Fibroblast of the aortic adventitia (primary cell): ENCODE data around the gene ADIG. TPM values are rescaled to one million over a fixed set of nuclear protein-coding genes. Genes with fewer than 3 reads are reported as not detected.

Source experiments
- DNase-seq: peaks from one replicate; pipeline ENCODE4 v3.0.0-alpha.2; 2010; ENCODE audit warnings: low read depth
- H3K4me3 ChIP-seq: 2 replicates; pipeline ENCODE4 v1.5.1; 2011; ENCODE audit warnings: low read depth, mild to moderate bottlenecking, control low read depth, low read length, moderate library complexity
- total RNA-seq: library from RNA; depleted of rRNA; stranded (reverse); fragments of >200 nt; gene quantifications from 2 replicates; pipeline ENCODE4 v1.2.3, GENCODE V29; 2012; ENCODE audit warnings: low replicate concordance
- TF ChIP-seq, protein P1 (sequence below): IDR thresholded peaks from 2 replicates; pipeline ENCODE4 v1.5.1; 2011; ENCODE audit warnings: mild to moderate bottlenecking, low read length, control low read depth, inconsistent platforms; ENCODE audit not compliant: insufficient read depth

Gene ADIG
- total RNA-seq, 1 donor: not detected

DNA sequence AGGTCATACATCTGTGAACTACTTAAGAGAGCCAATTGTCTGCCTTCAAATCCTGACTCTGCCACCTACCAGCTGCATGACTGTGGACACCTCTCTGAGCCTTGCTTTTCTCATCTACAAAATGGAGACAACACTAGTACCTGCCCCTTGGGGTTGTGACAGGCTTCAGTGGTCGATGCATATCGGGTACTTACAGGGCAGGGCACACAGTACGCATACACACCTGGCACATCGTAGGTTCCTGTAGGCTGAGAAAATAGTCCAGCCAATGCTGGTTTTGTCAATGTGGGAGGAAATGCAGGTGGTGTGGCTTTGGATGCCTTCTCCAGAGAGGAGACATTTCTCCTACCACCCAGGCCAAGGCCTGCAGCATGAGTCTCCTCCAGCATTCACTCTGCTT is 2.3 kb downstream of the ADIG start:
- TF ChIP-seq, protein P1, sequence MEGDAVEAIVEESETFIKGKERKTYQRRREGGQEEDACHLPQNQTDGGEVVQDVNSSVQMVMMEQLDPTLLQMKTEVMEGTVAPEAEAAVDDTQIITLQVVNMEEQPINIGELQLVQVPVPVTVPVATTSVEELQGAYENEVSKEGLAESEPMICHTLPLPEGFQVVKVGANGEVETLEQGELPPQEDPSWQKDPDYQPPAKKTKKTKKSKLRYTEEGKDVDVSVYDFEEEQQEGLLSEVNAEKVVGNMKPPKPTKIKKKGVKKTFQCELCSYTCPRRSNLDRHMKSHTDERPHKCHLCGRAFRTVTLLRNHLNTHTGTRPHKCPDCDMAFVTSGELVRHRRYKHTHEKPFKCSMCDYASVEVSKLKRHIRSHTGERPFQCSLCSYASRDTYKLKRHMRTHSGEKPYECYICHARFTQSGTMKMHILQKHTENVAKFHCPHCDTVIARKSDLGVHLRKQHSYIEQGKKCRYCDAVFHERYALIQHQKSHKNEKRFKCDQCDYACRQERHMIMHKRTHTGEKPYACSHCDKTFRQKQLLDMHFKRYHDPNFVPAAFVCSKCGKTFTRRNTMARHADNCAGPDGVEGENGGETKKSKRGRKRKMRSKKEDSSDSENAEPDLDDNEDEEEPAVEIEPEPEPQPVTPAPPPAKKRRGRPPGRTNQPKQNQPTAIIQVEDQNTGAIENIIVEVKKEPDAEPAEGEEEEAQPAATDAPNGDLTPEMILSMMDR: no peak
- no peak for DNase-seq
- H3K4me3 ChIP-seq: no peak overlapping the region

DNA sequence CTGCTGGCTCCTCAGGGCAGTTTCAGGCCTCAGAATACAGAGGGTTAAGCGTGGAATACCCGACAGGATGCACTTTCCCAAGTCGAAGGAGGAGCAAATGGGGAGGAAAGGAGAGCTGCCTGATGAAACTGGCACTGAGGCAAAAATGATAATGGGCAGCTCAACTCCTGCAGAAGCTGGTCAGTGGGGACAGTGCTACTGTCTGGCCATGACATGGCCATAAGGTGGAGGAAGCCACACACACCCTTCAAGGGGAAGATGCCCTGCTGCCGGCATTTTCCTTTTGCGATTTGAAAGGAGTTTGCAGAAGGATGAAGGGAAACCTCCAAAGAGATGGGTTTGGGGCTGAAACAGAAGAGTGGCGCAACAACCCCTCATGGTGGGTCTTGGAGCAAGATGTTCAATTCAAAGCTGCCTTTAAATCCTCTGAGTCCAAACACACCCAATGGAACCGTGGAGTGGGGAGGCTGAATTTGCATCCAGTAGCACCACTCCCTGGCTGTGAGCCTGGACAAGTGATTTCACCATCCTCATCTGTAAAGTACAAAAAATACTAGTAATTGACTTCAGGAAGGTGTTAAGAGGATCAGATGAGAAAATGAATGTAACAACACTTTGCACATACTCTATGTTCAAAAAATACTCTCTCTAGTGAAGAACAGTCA is 3.2 kb downstream of the ADIG start:
- TF ChIP-seq, protein P1: no peak
- DNase-seq: no peak
- H3K4me3 ChIP-seq: no peak overlapping the region

DNA sequence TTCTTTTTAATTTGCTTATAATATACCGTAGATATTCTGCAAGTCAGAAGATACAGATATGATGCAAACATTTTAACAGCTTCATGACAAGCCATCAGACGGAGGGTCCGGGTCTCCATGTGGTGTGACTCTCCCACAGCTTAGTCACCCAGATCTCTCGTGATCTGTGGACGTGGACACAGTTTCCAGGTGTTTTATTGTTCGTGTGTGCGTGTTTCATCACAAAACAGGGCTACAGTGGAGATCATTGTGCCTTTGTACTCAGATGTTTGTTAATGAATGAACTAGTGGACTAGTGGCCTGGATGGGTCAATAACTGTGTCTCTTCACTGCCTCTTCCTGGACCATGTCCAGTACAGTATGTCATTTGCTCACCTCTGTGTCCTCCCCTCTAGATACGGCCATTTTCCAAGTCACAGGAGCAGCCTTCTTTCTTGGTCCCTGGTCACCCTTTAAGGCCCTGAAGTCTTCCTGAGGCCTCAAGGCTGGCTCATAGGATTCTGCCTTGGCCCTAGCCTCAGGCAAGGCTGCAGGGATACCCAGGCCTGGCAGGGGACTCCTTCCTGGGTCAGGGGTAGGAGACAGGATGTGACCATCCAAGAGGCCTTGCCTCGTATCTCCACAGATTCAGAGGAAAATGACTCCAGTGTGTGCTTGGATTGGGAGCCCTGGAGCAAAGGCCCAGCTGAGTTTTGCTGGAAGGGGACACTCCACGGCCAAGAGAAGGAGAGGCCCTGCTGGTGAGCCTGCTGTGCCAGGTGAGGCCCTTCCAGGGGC is 4.6 kb downstream of the ADIG start:
- no peak overlapping the region for H3K4me3 ChIP-seq
- DNase-seq: no peak
- TF ChIP-seq, protein P1: no peak

DNA sequence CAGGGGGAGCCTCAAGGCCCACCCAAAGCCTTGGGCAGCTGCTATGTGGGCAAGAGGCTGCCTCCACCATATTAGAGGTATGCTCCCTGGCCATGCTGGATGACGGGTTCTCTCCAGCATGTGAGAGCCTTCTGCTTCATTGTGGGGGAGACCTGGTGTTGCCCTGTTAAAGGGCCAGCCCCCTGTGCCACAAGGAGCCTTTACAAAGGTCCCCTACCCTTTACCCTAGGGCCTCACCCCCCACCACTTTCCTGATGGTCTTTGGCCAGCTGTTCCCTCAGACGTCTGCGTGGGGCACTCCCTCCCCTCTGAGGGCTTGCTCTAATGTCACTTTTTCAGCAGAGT is 5.2 kb downstream of the ADIG start:
- TF ChIP-seq, protein P1: no peak
- DNase-seq: no peak
- H3K4me3 ChIP-seq: no peak overlapping the region

DNA sequence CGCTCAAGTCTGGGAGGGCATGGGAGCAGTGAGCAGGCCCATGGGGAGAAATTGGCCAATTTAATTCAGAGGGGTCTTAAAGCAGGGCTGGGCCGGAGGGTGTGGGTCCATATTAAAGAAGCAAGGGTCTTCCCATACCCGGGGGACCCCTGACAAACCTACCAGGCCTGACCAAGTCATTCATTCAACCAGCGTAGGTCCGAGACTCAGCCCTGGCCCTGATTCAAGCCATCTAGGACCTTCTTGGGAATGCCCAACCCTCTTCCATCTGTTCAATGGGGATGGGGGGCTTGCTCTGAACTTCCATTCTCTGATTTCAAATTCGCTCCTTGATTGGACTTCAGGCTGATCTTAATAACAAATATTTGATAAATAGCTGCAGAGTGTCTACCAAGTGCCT is 7.3 kb downstream of the ADIG start:
- DNase-seq: no peak
- TF ChIP-seq, protein P1: no peak
- H3K4me3 ChIP-seq: no peak overlapping the region

DNA sequence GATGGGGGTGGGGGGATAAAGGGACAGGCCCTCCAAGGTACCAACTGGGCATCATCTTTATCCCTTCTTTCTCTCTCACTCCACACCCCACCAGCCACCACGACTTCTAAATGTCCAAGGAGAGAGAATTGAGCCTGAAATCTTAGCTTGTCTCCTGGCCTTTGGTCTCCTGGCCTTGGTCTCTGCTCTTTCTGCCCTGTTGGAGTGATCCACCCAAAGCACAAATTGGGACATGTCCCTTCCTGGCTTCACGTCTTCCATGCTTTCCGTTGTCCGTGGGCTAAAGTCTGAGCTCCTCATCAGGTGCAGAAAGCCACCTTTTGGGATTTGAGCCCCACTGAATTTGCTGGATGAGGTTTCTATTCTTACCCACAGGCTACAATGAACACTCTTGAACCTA is 8.4 kb downstream of the ADIG start:
- TF ChIP-seq, protein P1: no peak
- H3K4me3 ChIP-seq: no peak overlapping the region
- no peak for DNase-seq
